ENCODE measurements around the gene DHX57. TPM values are rescaled to one million over a fixed set of nuclear protein-coding genes. Genes with fewer than 3 reads are reported as not detected.
A peak's percentile ranks its signal among the peaks of the same experiment; 100 is the strongest.

Gene DHX57
- total and polyA plus RNA-seq, 2 donors (not counting 3 experiments of a cell fraction or from before 2014, with no cell fraction given): 8.7 to 28.2 TPM

DNA sequence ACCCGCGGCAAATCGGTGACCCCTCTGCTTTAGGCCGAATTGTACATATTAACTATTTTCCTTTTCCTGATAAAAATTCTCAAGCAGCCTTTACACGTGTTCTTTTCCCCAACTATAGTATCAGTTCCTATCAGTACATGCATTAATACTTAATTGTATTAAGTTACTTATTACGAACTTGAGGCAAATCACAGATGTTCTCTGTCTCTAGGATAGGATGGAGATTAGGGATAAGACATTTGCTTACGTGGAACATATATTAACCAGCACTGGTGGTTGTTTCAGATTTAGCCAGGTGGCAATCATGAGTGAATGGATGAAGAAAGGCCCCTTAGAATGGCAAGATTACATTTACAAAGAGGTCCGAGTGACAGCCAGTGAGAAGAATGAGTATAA is 97.0 kb downstream of the DHX57 start:
- no TSS peak for BruUV-seq (replicated peaks)
- Histone ChIP-seq H4K20me1 (replicated peaks; ENCODE audit: control insufficient read depth, extremely low read depth, insufficient read depth, low read length) (no peaks in the 10 kb centered on the region), H3K9ac (replicated peaks; ENCODE audit: extremely low read depth, insufficient read depth, low read length) (peak overlapping the region; percentile 86), H3K4me3 (replicated peaks in 1 of 3; ENCODE audit: insufficient read depth in 1 of 3, low read depth in 1 of 3, low read length in 3 of 3) (peak overlapping the region; percentile 37 to 91 (median 91)), H3K9me1 (replicated peaks; ENCODE audit: control insufficient read depth, extremely low read depth, insufficient read depth, low read length) (no peaks in the 10 kb centered on the region), H3K4me2 (ENCODE audit: insufficient read depth, low read length) (peak overlapping the region; percentile 92), H3K27me3 (ENCODE audit: control insufficient read depth in 2 of 2, insufficient read depth in 2 of 2, low read length in 2 of 2) (peaks cover 3 to 4% of the 10 kb centered on the region in 2 experiments), H3K9me3 (replicated peaks; ENCODE audit: control insufficient read depth, insufficient read depth, low read length) (no peaks in the 10 kb centered on the region), H3K4me1 (ENCODE audit: control insufficient read depth, extremely low read depth, insufficient read depth, low read length) (peaks cover 9% of the 10 kb centered on the region), H2AFZ (ENCODE audit: low read depth, low read length) (peak overlapping the region; percentile 82), H3K27ac (ENCODE audit: insufficient read depth, low read depth, low read length) (peak overlapping the region; percentile 58), H3K79me2 (ENCODE audit: control insufficient read depth, insufficient read depth, low read length) (peaks cover 5% of the 10 kb centered on the region), H3K36me3 (ENCODE audit: control insufficient read depth in 2 of 2, extremely low read depth in 1 of 2, insufficient read depth in 2 of 2, low read length in 2 of 2) (peaks cover 2 to 3% of the 10 kb centered on the region in 2 experiments)
- intact Hi-C loops (cut with micrococcal nuclease): loop anchor here (1.0 kb wide), 1 partner anchor 27 kb away; the partner anchor contains the start of gene SRSF7
- dilution Hi-C loops (cut with MboI; ENCODE audit: extremely low pct_ligation_motif_present, low sequenced_read_pairs): no loop called here
- DNase-seq (ENCODE audit: low read depth, low spot score) (no peak), FAIRE-seq (no peak)
- TF ChIP-seq, protein P1, sequence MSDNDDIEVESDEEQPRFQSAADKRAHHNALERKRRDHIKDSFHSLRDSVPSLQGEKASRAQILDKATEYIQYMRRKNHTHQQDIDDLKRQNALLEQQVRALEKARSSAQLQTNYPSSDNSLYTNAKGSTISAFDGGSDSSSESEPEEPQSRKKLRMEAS (IDR thresholded peaks at IDR 0.05; ENCODE audit: insufficient read depth, insufficient read length): no peak
- no peak for TF ChIP-seq FOS (IDR thresholded peaks at IDR 0.05; ENCODE audit: borderline replicate concordance, insufficient read depth, low read length)
- TF ChIP-seq CTCF (IDR thresholded peaks at IDR 0.05; ENCODE audit: extremely low read depth in 1 of 2, insufficient read depth in 1 of 2, low read depth in 1 of 2, low read length in 2 of 2): no peak
- no peak for TF ChIP-seq EZH2 (IDR thresholded peaks at IDR 0.05; ENCODE audit: borderline replicate concordance, low read depth, low read length, severe bottlenecking)
- no peak for TF ChIP-seq GATA2 (IDR thresholded peaks at IDR 0.05; ENCODE audit: insufficient read depth, insufficient read length, low read depth, low read length)
- CTCF ChIA-PET: no interaction called here
- POLR2A ChIA-PET: interaction anchor here (3.6 kb wide), 1 partner anchor 28 kb away, joined by 16 read pairs; the partner anchor contains the start of gene SRSF7
